CD4-positive, alpha-beta memory T cell (primary cell): ENCODE measurements around the gene DIS3L. TPM values are rescaled to one million over a fixed set of nuclear protein-coding genes. Genes with fewer than 3 reads are reported as not detected.
"Not testable (repeated sequence)": the region's sequence is repeated elsewhere in the genome, so short reads cannot be mapped to it uniquely, and the experiment has no call there.

Source experiments
- CTCF ChIA-PET: fragments of 350-600 bp; sonication (Branson Sonifier 250); formaldehyde crosslinking; loops from one replicate; lab custom pipeline; 2021; ENCODE audit warnings: inconsistent platforms; ENCODE audit not compliant: partially characterized antibody; lab: Charles Lee
- POLR2A ChIA-PET: fragments of 350-600 bp; sonication (Branson Sonifier 250); formaldehyde crosslinking; loops from one replicate; lab custom pipeline; 2021; ENCODE audit not compliant: partially characterized antibody; lab: Charles Lee
- DNase-seq, 5 donors: peaks; one replicate each; pipeline versions ENCODE4 v3.0.0 to v3.0.0-alpha.2; 2020 to 2022; ENCODE audit warnings: mixed read lengths in 1 of 5
- H3K27ac ChIP-seq: one replicate; pipeline ENCODE4 v1.7.0; 2013; ENCODE audit warnings: low read depth, low read length
- H3K27me3 ChIP-seq: 2 replicates; pipeline ENCODE4 v1.7.0; 2013; ENCODE audit warnings: mild to moderate bottlenecking, low read length, moderate library complexity; ENCODE audit not compliant: insufficient read depth
- H3K36me3 ChIP-seq: 2 replicates; pipeline ENCODE4 v1.7.0; 2013; ENCODE audit warnings: mild to moderate bottlenecking, low read length, moderate library complexity; ENCODE audit not compliant: insufficient read depth
- H3K4me1 ChIP-seq: 2 replicates; pipeline ENCODE4 v1.7.0; 2013; ENCODE audit warnings: mild to moderate bottlenecking, low read length, moderate library complexity; ENCODE audit not compliant: insufficient read depth
- H3K4me3 ChIP-seq, 2 donors: one replicate each; pipeline ENCODE4 v1.7.0; 2013; ENCODE audit warnings: low read length in 2 of 2, mild to moderate bottlenecking in 1 of 2
- H3K9me3 ChIP-seq, 2 donors: one replicate each; pipeline ENCODE4 v1.7.0; 2013; ENCODE audit warnings: low read length in 2 of 2, control low read depth in 1 of 2; ENCODE audit not compliant: control insufficient read depth in 1 of 2
- H3K27ac Mint-ChIP-seq, 7 donors: one replicate each; pipeline ENCODE4 v1.8.0; 2020 to 2021; ENCODE audit warnings: mixed read lengths in 7 of 7, mild to moderate bottlenecking in 6 of 7, inconsistent platforms in 3 of 7, moderate library complexity in 3 of 7
- H3K27me3 Mint-ChIP-seq, 2 donors: one replicate each; pipeline ENCODE4 v1.8.0; 2020 to 2021; ENCODE audit warnings: mixed read lengths in 2 of 2
- H3K36me3 Mint-ChIP-seq, 2 donors: one replicate each; pipeline ENCODE4 v1.8.0; 2020 to 2021; ENCODE audit warnings: mixed read lengths in 2 of 2, inconsistent platforms in 1 of 2, mild to moderate bottlenecking in 1 of 2
- H3K4me1 Mint-ChIP-seq, 4 donors: one replicate each; pipeline ENCODE4 v1.8.0; 2020 to 2021; ENCODE audit warnings: mixed read lengths in 4 of 4, mild to moderate bottlenecking in 1 of 4
- H3K4me3 Mint-ChIP-seq, 8 donors: one replicate each; pipeline ENCODE4 v1.8.0; 2020 to 2021; ENCODE audit warnings: mixed read lengths in 8 of 8, mild to moderate bottlenecking in 7 of 8, moderate library complexity in 6 of 8, inconsistent platforms in 3 of 8
- H3K9me3 Mint-ChIP-seq, 8 donors: one replicate each; pipeline ENCODE4 v1.8.0; 2020 to 2021; ENCODE audit warnings: mixed read lengths in 8 of 8, mild to moderate bottlenecking in 5 of 8, inconsistent platforms in 3 of 8, moderate library complexity in 1 of 8
- intact Hi-C: fragments of 100-400 bp; cut with micrococcal nuclease; formaldehyde crosslinking; loops from one replicate; pipeline ENCODE4 v1.15.1; 2023
- polyA plus RNA-seq, 2 donors: library from polyadenylated mRNA; unstranded; fragments of 300-500 nt; fragmentation: Illumina TruSeq; gene quantifications; one replicate each; pipeline ENCODE4 v1.2.3, GENCODE V29; 2021
- total RNA-seq, 2 experiments: library from RNA; stranded (reverse); gene quantifications; one replicate each; pipeline ENCODE4 v1.2.3, GENCODE V29; 2021

DIS3L gene
- total RNA-seq, result 10 to 100 TPM; 36.8 to 40.3 TPM
- 10 to 100 TPM; 32.4 to 35.6 TPM for polyA plus RNA-seq

- peaks cover 26 to 50% (median 41%) of the 10 kb centered on the region in 4 donors for H3K4me1 Mint-ChIP-seq
- H3K9me3 ChIP-seq, result no peaks in the 10 kb centered on the region
- CTCF ChIA-PET, result interaction anchor here (1.3 to 1.9 kb wide), 4 partner anchors 8 to 697 kb away, joined by 3 to 9 read pairs (median 6); partner anchors contain the start of gene RPL4
- H3K27ac ChIP-seq, result peak within 1 kb of the TSS; percentile 91
- no peaks in the 10 kb centered on the region for H3K27me3 Mint-ChIP-seq
- H3K4me3 ChIP-seq, result peak within 1 kb of the TSS; percentile 57 to 91
- H3K27me3 ChIP-seq, result no peaks in the 10 kb centered on the region
- no peaks in the 10 kb centered on the region for H3K9me3 Mint-ChIP-seq
- peaks cover 4% of the 10 kb centered on the region for H3K36me3 ChIP-seq
- POLR2A ChIA-PET, result interaction anchor here (0.6 to 4.0 kb wide), 17 partner anchors 9 to 777 kb away, joined by 3 to 30 read pairs (median 3); partner anchors contain the start of genes INTS14, MAP2K1, MEGF11 and RAB11A
- peak within 1 kb of the TSS; percentile 85 to 93 (median 90) for H3K4me3 Mint-ChIP-seq
- H3K27ac Mint-ChIP-seq, result peak within 1 kb of the TSS; percentile 93 to 96 (median 95)
- peaks cover 5 to 14% of the 10 kb centered on the region in 2 donors for H3K36me3 Mint-ChIP-seq
- intact Hi-C loops, result loop anchor here (1.0 to 10.0 kb wide), 5 partner anchors 63 to 429 kb away; partner anchors contain the start of genes MAP2K1, RAB11A, RPL4 and SNAPC5
- peak; percentile 65 to 78 (median 72) for DNase-seq
- peaks cover 50% of the 10 kb centered on the region for H3K4me1 ChIP-seq
Measured at GRCh38 chr15:66293419-66294156, at the start of gene DIS3L. TSS of gene DIS3L (plus strand) at chr15:66293568. CDS start at chr15:66293597, 29 bp downstream.

- H3K27ac ChIP-seq, H3K4me3 Mint-ChIP-seq, H3K4me1 Mint-ChIP-seq, H3K9me3 Mint-ChIP-seq, CTCF ChIA-PET, H3K4me1 ChIP-seq, H3K36me3 ChIP-seq, DNase-seq, H3K27me3 ChIP-seq, H3K9me3 ChIP-seq, H3K27ac Mint-ChIP-seq, H3K36me3 Mint-ChIP-seq, H3K4me3 ChIP-seq, POLR2A ChIA-PET, intact Hi-C loops: not testable (repeated sequence)
- peaks cover 34 to 35% of the 10 kb centered on the region in 2 donors for H3K27me3 Mint-ChIP-seq
Measured at GRCh38 chr15:66245832-66246231, 47.5 kb upstream of the DIS3L start.

GRCh38 chr15:66246937-66247336, 46.4 kb upstream of the DIS3L start:
- DNase-seq, result no peak
- intact Hi-C loops, result no loop called here
- H3K4me3 Mint-ChIP-seq, result no peak overlapping the region
- peaks cover 0 to 2% (median 0%) of the 10 kb centered on the region in 8 donors for H3K9me3 Mint-ChIP-seq
- peaks cover 0 to 9% (median 5%) of the 10 kb centered on the region in 4 donors for H3K4me1 Mint-ChIP-seq
- H3K27ac Mint-ChIP-seq, result no peak overlapping the region
- peaks cover 13% of the 10 kb centered on the region for H3K27me3 ChIP-seq
- H3K9me3 ChIP-seq, result no peaks in the 10 kb centered on the region
- no peak overlapping the region for H3K27ac ChIP-seq
- no peaks in the 10 kb centered on the region for H3K36me3 ChIP-seq
- ChIA-PET POLR2A (no interaction called here), CTCF (no interaction called here)
- no peak overlapping the region for H3K4me3 ChIP-seq
- H3K4me1 ChIP-seq, result peaks cover 5% of the 10 kb centered on the region
- no peaks in the 10 kb centered on the region for H3K36me3 Mint-ChIP-seq
- H3K27me3 Mint-ChIP-seq, result peaks cover 39 to 40% of the 10 kb centered on the region in 2 donors

- Histone ChIP-seq H3K9me3 (no peaks in the 10 kb centered on the region), H3K36me3 (no peaks in the 10 kb centered on the region), H3K4me1 (peaks cover 23% of the 10 kb centered on the region), H3K27me3 (peaks cover 33% of the 10 kb centered on the region), H3K4me3 (no peak overlapping the region), H3K27ac (no peak overlapping the region)
- ChIA-PET POLR2A (no interaction called here), CTCF (interaction anchor here (1.2 to 5.4 kb wide), 2 partner anchors 12 to 248 kb away, joined by 3 to 15 read pairs; partner anchors contain the start of gene SNAPC5)
- Mint-ChIP-seq H3K27me3 (peaks cover 35 to 43% of the 10 kb centered on the region in 2 donors), H3K27ac (no peak overlapping the region), H3K9me3 (peaks cover 0 to 4% (median 0%) of the 10 kb centered on the region in 8 donors), H3K4me3 (peak overlapping the region in 1 of 8 donors; percentile 20), H3K36me3 (peaks cover 0 to 3% of the 10 kb centered on the region in 2 donors), H3K4me1 (peaks cover 4 to 24% (median 13%) of the 10 kb centered on the region in 4 donors)
- DNase-seq, result no peak
- intact Hi-C loops, result loop anchor here (5.0 kb wide), 1 partner anchor 248 kb away; the partner anchor contains the start of gene SNAPC5
Measured at GRCh38 chr15:66249605-66250174, 43.7 kb upstream of the DIS3L start.

GRCh38 chr15:66251065-66251789, 42.1 kb upstream of the DIS3L start:
- POLR2A ChIA-PET, result interaction anchor here (0.6 to 1.3 kb wide), 3 partner anchors 41 to 43 kb away, joined by 3 read pairs; no protein-coding TSS in a partner anchor
- intact Hi-C loops, result loop anchor here (5.0 kb wide), 1 partner anchor 246 kb away; the partner anchor contains the start of gene SNAPC5
- Mint-ChIP-seq H3K27me3 (peaks cover 46 to 48% of the 10 kb centered on the region in 2 donors), H3K36me3 (peaks cover 0 to 3% of the 10 kb centered on the region in 2 donors), H3K4me1 (peaks cover 4 to 34% (median 13%) of the 10 kb centered on the region in 4 donors), H3K9me3 (peaks cover 0 to 4% (median 0%) of the 10 kb centered on the region in 8 donors), H3K4me3 (peak overlapping the region; percentile 46 to 81 (median 70)), H3K27ac (peak overlapping the region in 1 of 7 donors; percentile 11)
- no peaks in the 10 kb centered on the region for H3K9me3 ChIP-seq
- no peak overlapping the region for H3K27ac ChIP-seq
- H3K4me1 ChIP-seq, result peaks cover 23% of the 10 kb centered on the region
- H3K4me3 ChIP-seq, result no peak overlapping the region
- H3K27me3 ChIP-seq, result peaks cover 48% of the 10 kb centered on the region
- DNase-seq, result no peak
- H3K36me3 ChIP-seq, result no peaks in the 10 kb centered on the region
- CTCF ChIA-PET, result interaction anchor here (5.4 kb wide), 1 partner anchor 247 kb away, joined by 15 read pairs; the partner anchor contains the start of gene SNAPC5

- H3K27ac Mint-ChIP-seq, result peak overlapping the region in 1 of 7 donors; percentile 11
- peak in 4 of 5 donors; percentile 21 to 40 (median 29) for DNase-seq
- CTCF ChIA-PET, result interaction anchor here (5.4 kb wide), 1 partner anchor 246 kb away, joined by 15 read pairs; the partner anchor contains the start of gene SNAPC5
- POLR2A ChIA-PET, result interaction anchor here (1.1 to 1.3 kb wide), 2 partner anchors 41 to 42 kb away, joined by 3 read pairs; no protein-coding TSS in a partner anchor
- peaks cover 23% of the 10 kb centered on the region for H3K4me1 ChIP-seq
- peak overlapping the region; percentile 47 to 52 for H3K4me3 ChIP-seq
- peaks cover 0 to 3% of the 10 kb centered on the region in 2 donors for H3K36me3 Mint-ChIP-seq
- no peaks in the 10 kb centered on the region for H3K9me3 ChIP-seq
- peaks cover 43 to 45% of the 10 kb centered on the region in 2 donors for H3K27me3 Mint-ChIP-seq
- no peak overlapping the region for H3K27ac ChIP-seq
- peaks cover 48% of the 10 kb centered on the region for H3K27me3 ChIP-seq
- H3K9me3 Mint-ChIP-seq, result peaks cover 0 to 4% (median 0%) of the 10 kb centered on the region in 8 donors
- H3K36me3 ChIP-seq, result no peaks in the 10 kb centered on the region
- peak overlapping the region; percentile 74 to 86 (median 80) for H3K4me3 Mint-ChIP-seq
- H3K4me1 Mint-ChIP-seq, result peaks cover 4 to 34% (median 13%) of the 10 kb centered on the region in 4 donors
- intact Hi-C loops, result loop anchor here (2.0 to 5.0 kb wide), 2 partner anchors 245 to 315 kb away; partner anchors contain the start of gene SNAPC5
Measured at GRCh38 chr15:66251790-66252684, 41.3 kb upstream of the DIS3L start.
